Articular chondrocyte of knee joint (primary cell): ENCODE data around the gene NPIPA7. TPM values are rescaled to one million over a fixed set of nuclear protein-coding genes. Genes with fewer than 3 reads are reported as not detected.

Experiments
- small RNA-seq: library from RNA; depleted of rRNA; stranded (forward); fragments of <200 nt; gene quantifications from one replicate; pipeline ENCODE3, GENCODE V24; 2012
- total RNA-seq: library from RNA; depleted of rRNA; stranded (reverse); fragments of >200 nt; gene quantifications from 2 replicates; pipeline ENCODE4 v1.2.3, GENCODE V29; 2012

NPIPA7 gene
- total RNA-seq = 0.11 and 0.78 TPM in 2 replicates

GRCh38 chr16:16378840-16379239 is at the start of gene NPIPA7:
NPIPA7 (plus strand) TSS chr16:16379140; CDS start chr16:16379245, 105 bp downstream.

Small RNAs within 50 kb of the gene (small RNA-seq; reads per million reads assigned to genes)
- gene AC138969.3 (not detected), gene MIR6511A3 (not detected), gene MIR6770-2 (not detected)

Other genes starting within 250 kb of the NPIPA7 start
- 1.3 and 1.8 TPM in 2 replicates for gene ABCC6, start 155.6 kb upstream of the NPIPA7 start, total RNA-seq
- 22.2 and 91.7 TPM in 2 replicates for gene NOMO3, start 146.6 kb upstream of the NPIPA7 start, total RNA-seq